Left lung (tissue), 10 donors: ENCODE measurements around the gene CAMTA1. TPM values are rescaled to one million over a fixed set of nuclear protein-coding genes. Genes with fewer than 3 reads are reported as not detected.

Experiments
- ATAC-seq: fragments of 200-7000 bp; cut with Tn5 transposase; one replicate; pipeline ENCODE4 v1.9.1; 2020; ENCODE audit warnings: moderate library complexity
- DNase-seq, 4 donors: peaks; one replicate each; pipeline ENCODE4 v3.0.0-alpha.2; 2013 to 2020
- H3K27ac ChIP-seq, 2 donors: fragments of 200-600 bp; sonication (generic) in 1 of 2; one replicate each; pipeline versions ENCODE4 v1.5.0 to v1.8.0; 2020 to 2021
- H3K27me3 ChIP-seq, 2 donors: fragments of 200-600 bp; sonication (generic) in 1 of 2; one replicate each; pipeline versions ENCODE4 v1.5.0 to v1.8.0; 2020 to 2021
- H3K36me3 ChIP-seq, 2 donors: fragments of 200-600 bp; sonication (generic) in 1 of 2; one replicate each; pipeline versions ENCODE4 v1.5.0 to v1.8.0; 2020 to 2021
- H3K4me1 ChIP-seq, 2 donors: fragments of 200-600 bp; one replicate each; pipeline ENCODE4 v1.8.0; 2021
- H3K4me3 ChIP-seq, 2 donors: fragments of 200-600 bp; sonication (generic) in 1 of 2; one replicate each; pipeline versions ENCODE4 v1.5.0 to v1.8.0; 2020 to 2021; ENCODE audit warnings: mild to moderate bottlenecking in 1 of 2
- H3K9me3 ChIP-seq, 2 donors: fragments of 200-600 bp; sonication (generic) in 1 of 2; one replicate each; pipeline versions ENCODE4 v1.5.0 to v1.8.0; 2020 to 2021
- intact Hi-C, 2 donors: fragments of 100-400 bp; cut with DNase I; formaldehyde crosslinking; loops; one replicate each; pipeline versions ENCODE4 v1.11.2 to v1.14.2; 2022
- polyA plus RNA-seq, 6 donors: library from polyadenylated mRNA; unstranded; fragments of 120-200 nt; gene quantifications; one replicate each; pipeline ENCODE4 v1.2.1, GENCODE V29; 2013; ENCODE audit not compliant: insufficient read length in 6 of 6
- total RNA-seq, 2 donors: library from RNA; stranded (reverse); fragmentation: NEBNext Ultra II Directional; extraction: Animal tissue kit (Norgen Biotek cat#: 25700); gene quantifications; one replicate each; pipeline ENCODE4 v1.2.1, GENCODE V29; 2021
- TF ChIP-seq, protein P1 (sequence below), 2 donors: fragments of 200-600 bp; sonication (generic) in 1 of 2; IDR thresholded peaks; one replicate each; pipeline versions ENCODE4 v1.5.0 to v1.8.0; 2021; ENCODE audit warnings: antibody characterized with exemption in 2 of 2
- donor health status: DM: no; HTN: yes; CAD: no.
- donor health status: DM: no; HTN: no; CAD: no.

The CAMTA1 gene
- total and polyA plus RNA-seq, 8 donors, result 42.7 to 69.1 (median 49.4) TPM

DNA sequence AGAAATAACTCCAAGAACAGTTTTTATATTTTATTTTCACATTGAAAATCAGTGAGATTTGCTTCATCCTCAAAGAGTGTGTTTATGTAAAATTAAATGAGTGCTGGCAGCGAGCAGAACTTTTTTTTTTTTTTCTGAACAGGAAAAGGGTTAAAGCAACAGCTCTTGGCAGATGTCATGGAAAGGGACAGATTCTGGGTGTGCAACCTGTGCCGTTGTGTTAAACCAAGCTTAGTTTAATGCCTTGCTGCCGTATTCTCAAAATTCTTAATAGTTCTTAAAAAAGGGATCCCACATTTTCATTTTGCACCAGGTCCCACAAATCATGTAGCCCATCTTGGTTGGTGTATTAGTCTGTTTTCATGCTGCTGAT, 758.5 kb downstream of the CAMTA1 start:
- ATAC-seq, result no peak
- H3K9me3 ChIP-seq, result no peaks in the 10 kb centered on the region
- no peaks in the 10 kb centered on the region for H3K4me1 ChIP-seq
- H3K27me3 ChIP-seq, result no peaks in the 10 kb centered on the region
- no peak overlapping the region for H3K4me3 ChIP-seq
- H3K27ac ChIP-seq, result no peak overlapping the region
- no peaks in the 10 kb centered on the region for H3K36me3 ChIP-seq
- no peak for DNase-seq
- TF ChIP-seq, protein P1, sequence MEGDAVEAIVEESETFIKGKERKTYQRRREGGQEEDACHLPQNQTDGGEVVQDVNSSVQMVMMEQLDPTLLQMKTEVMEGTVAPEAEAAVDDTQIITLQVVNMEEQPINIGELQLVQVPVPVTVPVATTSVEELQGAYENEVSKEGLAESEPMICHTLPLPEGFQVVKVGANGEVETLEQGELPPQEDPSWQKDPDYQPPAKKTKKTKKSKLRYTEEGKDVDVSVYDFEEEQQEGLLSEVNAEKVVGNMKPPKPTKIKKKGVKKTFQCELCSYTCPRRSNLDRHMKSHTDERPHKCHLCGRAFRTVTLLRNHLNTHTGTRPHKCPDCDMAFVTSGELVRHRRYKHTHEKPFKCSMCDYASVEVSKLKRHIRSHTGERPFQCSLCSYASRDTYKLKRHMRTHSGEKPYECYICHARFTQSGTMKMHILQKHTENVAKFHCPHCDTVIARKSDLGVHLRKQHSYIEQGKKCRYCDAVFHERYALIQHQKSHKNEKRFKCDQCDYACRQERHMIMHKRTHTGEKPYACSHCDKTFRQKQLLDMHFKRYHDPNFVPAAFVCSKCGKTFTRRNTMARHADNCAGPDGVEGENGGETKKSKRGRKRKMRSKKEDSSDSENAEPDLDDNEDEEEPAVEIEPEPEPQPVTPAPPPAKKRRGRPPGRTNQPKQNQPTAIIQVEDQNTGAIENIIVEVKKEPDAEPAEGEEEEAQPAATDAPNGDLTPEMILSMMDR (IDR thresholded peaks at IDR 0.05), result no peak
- intact Hi-C loops, result no loop called here

DNA sequence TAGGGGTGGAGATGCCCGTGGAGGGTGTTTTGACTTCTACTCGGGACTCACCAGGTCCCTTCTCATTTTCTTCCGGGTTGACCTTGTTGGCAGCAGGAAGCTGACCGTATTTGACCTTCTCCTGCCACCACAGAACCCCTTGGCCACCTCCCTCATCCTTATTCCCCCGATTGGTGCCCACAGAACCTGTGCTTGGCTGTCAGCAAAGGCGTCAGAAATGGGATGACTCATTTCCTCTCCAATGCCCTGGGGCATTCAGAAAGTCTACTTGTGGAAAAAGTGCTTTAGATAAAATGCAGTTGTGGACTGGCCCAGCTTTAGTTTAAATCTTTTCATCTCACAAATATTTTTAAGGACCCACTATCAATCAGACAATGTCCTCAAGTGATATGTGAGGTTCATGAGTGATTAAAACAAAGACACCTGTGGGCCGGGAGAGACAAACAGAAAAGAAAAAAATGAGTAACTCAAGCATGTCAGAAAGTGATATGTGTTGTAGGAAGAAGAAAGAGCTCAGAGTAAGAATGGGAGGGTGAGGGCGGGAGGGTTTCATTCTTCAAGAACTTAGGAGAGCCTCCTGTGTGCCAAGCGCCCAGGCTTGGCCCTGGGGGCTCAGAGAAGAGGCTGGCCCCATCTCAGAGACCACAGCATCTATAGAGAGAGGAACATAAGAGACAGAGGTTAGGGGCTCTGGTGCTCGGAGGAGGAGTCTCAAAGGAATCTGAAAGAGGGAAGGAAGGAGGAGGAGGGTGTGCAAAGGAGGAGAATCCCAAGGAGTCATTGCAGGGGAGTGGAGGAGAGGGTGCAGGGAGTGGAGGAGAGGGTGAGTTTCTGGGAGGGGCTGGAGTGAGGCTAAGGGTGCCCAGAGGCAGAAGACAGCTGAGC, 764.3 kb downstream of the CAMTA1 start:
- intact Hi-C loops, result no loop called here
- ATAC-seq (peak; percentile 74), DNase-seq (peak in 1 of 4 donors; percentile 62)
- Histone ChIP-seq H3K27ac (peak overlapping the region; percentile 40 to 73), H3K9me3 (no peaks in the 10 kb centered on the region), H3K36me3 (no peaks in the 10 kb centered on the region), H3K27me3 (no peaks in the 10 kb centered on the region), H3K4me1 (peaks cover 10% of the 10 kb centered on the region in 2 donors), H3K4me3 (no peak overlapping the region)
- TF ChIP-seq, protein P1 (IDR thresholded peaks at IDR 0.05), result no peak

DNA sequence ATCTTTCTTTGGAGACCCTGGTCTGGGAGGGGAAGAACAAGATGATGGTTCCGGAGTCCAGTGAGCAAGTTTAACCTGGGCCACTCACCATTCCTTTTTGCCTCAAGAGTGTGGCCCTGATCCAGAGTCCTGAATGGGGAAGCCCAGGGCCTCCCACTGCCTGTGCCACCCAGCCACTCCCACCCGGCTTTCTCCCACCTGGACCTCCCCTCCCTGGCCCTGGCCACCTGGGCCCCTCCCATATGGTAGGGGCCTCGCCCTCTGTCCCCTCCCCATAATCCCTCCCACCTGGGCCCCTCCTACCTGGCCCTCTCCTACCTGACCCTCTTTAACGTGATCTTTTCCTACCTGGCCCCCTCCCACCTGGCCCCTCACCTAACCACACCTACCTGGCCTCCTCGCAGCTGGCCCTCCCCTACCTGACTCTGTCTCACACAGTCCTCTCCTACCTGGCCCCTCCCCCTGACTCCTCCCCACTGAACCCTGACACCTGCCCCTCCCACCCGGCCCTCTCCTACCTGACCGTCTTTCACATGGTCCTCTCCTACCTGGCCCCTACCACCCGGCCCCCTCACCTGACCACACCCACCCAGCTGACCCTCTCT, 765.1 kb downstream of the CAMTA1 start:
- Histone ChIP-seq H3K4me3 (no peak overlapping the region), H3K9me3 (no peaks in the 10 kb centered on the region), H3K27ac (peak overlapping the region in 1 of 2 donors; percentile 73), H3K27me3 (no peaks in the 10 kb centered on the region), H3K4me1 (peaks cover 10% of the 10 kb centered on the region in 2 donors), H3K36me3 (no peaks in the 10 kb centered on the region)
- peak; percentile 28 for ATAC-seq
- intact Hi-C loops, result no loop called here
- TF ChIP-seq, protein P1 (IDR thresholded peaks at IDR 0.05), result no peak
- DNase-seq, result peak in 1 of 4 donors; percentile 37

DNA sequence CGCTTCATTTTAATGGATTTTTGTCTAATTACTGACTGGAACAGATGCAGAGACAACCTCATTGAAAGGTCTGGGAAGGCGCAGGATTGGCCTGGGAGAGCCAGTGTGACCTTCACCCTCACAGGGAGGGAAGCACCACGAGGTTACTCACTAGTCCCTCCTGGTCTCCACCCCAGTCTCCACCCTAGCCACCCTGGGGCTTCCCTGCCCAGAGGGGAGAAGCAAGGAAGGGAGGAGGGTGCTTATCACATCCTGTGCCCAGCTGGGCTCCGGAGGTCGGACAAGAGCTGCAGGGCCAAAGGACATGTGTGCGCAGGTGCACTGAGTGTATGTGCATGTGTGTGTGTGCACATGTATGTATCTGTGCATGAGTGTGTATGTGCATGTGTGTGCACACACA, 765.7 kb downstream of the CAMTA1 start:
- Histone ChIP-seq H3K27me3 (no peaks in the 10 kb centered on the region), H3K36me3 (no peaks in the 10 kb centered on the region), H3K27ac (no peak overlapping the region), H3K4me1 (peaks cover 10% of the 10 kb centered on the region in 2 donors), H3K9me3 (no peaks in the 10 kb centered on the region), H3K4me3 (no peak overlapping the region)
- TF ChIP-seq, protein P1 (IDR thresholded peaks at IDR 0.05), result no peak
- no peak for ATAC-seq
- intact Hi-C loops, result no loop called here
- DNase-seq, result peak in 1 of 4 donors; percentile 27

DNA sequence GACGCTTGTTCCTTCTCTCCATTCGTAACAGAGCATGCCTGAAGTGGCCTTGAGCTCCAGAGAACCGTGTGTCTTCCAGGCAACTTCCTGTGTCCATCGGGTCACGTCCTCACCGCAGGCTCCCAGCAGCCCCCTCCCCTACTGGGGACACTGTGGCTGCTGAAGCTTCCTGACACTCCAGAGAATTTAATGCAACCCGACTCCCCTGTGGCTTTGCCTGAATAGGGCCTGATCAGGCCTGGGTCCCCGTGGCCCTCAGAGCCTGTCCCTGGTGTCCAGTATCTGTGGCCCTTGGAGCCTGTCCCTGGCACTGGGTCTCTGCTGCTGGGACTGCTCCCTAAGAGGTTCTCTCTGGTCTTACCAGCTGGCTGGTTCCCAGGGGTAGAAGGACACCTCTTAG, 766.2 kb downstream of the CAMTA1 start:
- Histone ChIP-seq H3K27me3 (no peaks in the 10 kb centered on the region), H3K9me3 (no peaks in the 10 kb centered on the region), H3K4me3 (no peak overlapping the region), H3K36me3 (no peaks in the 10 kb centered on the region), H3K27ac (no peak overlapping the region), H3K4me1 (peaks cover 10% of the 10 kb centered on the region in 2 donors)
- no peak for ATAC-seq
- intact Hi-C loops, result no loop called here
- TF ChIP-seq, protein P1 (IDR thresholded peaks at IDR 0.05), result no peak
- peak in 1 of 4 donors; percentile 23 for DNase-seq
